Stomach (tissue), 4 donors: ENCODE measurements around the gene MCM5.

Experiments used
- EP300 ChIP-seq: sonication (generic); formaldehyde crosslinking; IDR thresholded peaks from one replicate; pipeline ENCODE4 v1.6.1; 2017; ENCODE audit warnings: antibody characterized with exemption
- POLR2A ChIP-seq, 4 donors: fragments of 450-650 bp; IDR thresholded peaks; one replicate each; pipeline ENCODE4 v1.6.1; 2016; ENCODE audit warnings: antibody characterized with exemption in 4 of 4, control low read depth in 2 of 4, mild to moderate bottlenecking in 1 of 4, moderate library complexity in 1 of 4
- POLR2AphosphoS5 ChIP-seq, 3 donors: sonication (generic); formaldehyde crosslinking; IDR thresholded peaks; one replicate each; pipeline ENCODE4 v1.6.1; 2016; ENCODE audit warnings: antibody characterized with exemption in 3 of 3
- TF ChIP-seq, protein P1 (sequence below), 7 experiments: fragments of 450-650 bp in 4 of 7; fragments of 200-600 bp in 3 of 7; sonication (generic) in 3 of 7; IDR thresholded peaks; one replicate each; pipeline ENCODE4 v1.5.1; 2016 to 2019; ENCODE audit warnings: antibody characterized with exemption in 7 of 7, control low read depth in 2 of 7, mild to moderate bottlenecking in 1 of 7

DNA sequence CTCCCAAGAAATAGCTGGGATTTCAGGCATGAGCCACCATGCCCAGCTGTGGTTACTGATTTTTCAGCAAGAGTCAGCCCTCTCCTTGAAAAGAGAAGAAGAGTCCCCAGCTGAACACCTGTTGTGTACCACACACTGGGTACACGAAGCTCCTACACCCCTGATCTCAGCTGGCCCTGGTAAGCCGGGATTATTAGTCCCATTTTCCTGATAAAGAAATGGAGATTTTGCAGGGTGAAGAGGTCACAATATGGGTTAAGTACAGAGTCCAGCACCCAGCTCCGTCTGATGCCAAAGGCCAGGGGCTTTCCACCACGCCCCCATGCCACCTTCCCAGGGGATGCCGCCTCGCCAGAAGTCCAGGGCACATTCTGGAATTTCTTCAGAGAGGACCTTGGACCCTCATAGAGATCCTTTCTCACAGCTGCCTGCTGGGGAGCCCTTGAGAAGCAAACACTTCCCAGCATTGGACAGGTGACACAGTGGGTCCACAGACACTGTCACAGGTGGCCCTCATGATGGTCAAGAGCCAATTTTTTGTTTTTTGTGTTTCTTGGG is 38.9 kb upstream of the MCM5 start:
- TF ChIP-seq, protein P1, sequence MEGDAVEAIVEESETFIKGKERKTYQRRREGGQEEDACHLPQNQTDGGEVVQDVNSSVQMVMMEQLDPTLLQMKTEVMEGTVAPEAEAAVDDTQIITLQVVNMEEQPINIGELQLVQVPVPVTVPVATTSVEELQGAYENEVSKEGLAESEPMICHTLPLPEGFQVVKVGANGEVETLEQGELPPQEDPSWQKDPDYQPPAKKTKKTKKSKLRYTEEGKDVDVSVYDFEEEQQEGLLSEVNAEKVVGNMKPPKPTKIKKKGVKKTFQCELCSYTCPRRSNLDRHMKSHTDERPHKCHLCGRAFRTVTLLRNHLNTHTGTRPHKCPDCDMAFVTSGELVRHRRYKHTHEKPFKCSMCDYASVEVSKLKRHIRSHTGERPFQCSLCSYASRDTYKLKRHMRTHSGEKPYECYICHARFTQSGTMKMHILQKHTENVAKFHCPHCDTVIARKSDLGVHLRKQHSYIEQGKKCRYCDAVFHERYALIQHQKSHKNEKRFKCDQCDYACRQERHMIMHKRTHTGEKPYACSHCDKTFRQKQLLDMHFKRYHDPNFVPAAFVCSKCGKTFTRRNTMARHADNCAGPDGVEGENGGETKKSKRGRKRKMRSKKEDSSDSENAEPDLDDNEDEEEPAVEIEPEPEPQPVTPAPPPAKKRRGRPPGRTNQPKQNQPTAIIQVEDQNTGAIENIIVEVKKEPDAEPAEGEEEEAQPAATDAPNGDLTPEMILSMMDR (IDR thresholded peaks at IDR 0.05) = no peak
- TF ChIP-seq EP300 = no peak
- TF ChIP-seq POLR2A (IDR thresholded peaks at IDR 0.05) = no peak
- TF ChIP-seq POLR2AphosphoS5 (IDR thresholded peaks at IDR 0.05) = no peak
